ENCODE data around the gene ABCC1. TPM values are rescaled to one million over a fixed set of nuclear protein-coding genes. Genes with fewer than 3 reads are reported as not detected.

The ABCC1 gene
- 17.0 TPM for total RNA-seq
- long read RNA-seq, full-length matches to known transcripts, result 6 of 24 reads
- long read RNA-seq, partial matches to known transcripts, result 16 of 24 reads
- long read RNA-seq, other reads (novel, unspliced or antisense), result 2 of 24 reads

DNA sequence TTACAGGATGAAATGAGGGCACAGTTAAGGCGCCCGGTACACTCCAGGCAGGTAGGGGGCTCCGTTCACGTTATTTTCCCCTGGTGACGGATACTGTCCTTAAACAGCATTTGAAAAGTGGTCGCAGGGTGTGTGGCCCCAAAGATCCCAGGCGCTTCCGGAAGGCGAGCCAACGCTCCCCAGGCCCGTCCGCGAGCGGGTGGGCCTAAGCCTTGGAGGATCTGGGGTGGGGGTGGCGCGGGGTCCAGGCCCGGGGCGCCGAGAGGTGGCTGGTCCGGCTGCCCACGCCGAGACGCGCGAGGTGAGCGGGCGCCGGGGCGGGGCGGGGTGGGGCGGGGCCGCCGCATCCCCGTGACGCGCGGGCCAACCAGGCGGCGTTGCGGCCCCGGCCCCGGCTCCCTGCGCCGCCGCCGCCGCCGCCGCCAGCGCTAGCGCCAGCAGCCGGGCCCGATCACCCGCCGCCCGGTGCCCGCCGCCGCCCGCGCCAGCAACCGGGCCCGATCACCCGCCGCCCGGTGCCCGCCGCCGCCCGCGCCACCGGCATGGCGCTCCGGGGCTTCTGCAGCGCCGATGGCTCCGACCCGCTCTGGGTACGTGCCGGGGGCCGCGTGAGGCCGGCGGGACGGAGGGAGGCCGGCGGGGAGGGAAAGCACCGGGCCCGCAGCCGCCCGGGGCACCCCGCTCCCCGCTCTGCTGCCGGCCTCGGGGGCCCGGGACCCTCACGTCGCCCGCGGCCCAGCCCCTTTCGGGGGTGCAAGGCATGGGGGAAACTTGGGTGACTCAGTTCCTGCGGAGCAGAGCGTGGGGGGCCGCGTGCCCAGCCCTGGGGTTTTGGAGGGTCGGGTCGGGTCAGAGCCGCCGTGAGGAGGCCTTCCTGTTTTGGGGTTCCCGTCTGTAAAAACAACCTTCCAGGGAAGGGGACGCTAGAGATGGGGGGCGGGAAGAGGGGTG, at the start of gene ABCC1:
Gene ABCC1, plus strand, starts transcription at position 407 of the 951 bp plus-strand sequence. Its CDS starts 136 bp downstream, at position 543.
- Histone ChIP-seq H3K4me3 (peak within 1 kb of the TSS; percentile 86), H3K36me3 (no peaks in the 10 kb centered on the region), H3K4me1 (peaks cover 44% of the 10 kb centered on the region), H3K9me3 (replicated peaks) (no peaks in the 10 kb centered on the region), H3K27ac (replicated peaks) (peak within 1 kb of the TSS; percentile 85), H3K27me3 (ENCODE audit: low read depth) (no peaks in the 10 kb centered on the region)
- TF ChIP-seq, protein P1, sequence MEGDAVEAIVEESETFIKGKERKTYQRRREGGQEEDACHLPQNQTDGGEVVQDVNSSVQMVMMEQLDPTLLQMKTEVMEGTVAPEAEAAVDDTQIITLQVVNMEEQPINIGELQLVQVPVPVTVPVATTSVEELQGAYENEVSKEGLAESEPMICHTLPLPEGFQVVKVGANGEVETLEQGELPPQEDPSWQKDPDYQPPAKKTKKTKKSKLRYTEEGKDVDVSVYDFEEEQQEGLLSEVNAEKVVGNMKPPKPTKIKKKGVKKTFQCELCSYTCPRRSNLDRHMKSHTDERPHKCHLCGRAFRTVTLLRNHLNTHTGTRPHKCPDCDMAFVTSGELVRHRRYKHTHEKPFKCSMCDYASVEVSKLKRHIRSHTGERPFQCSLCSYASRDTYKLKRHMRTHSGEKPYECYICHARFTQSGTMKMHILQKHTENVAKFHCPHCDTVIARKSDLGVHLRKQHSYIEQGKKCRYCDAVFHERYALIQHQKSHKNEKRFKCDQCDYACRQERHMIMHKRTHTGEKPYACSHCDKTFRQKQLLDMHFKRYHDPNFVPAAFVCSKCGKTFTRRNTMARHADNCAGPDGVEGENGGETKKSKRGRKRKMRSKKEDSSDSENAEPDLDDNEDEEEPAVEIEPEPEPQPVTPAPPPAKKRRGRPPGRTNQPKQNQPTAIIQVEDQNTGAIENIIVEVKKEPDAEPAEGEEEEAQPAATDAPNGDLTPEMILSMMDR (IDR thresholded peaks at IDR 0.05; ENCODE audit: borderline replicate concordance), result no peak
- peak; percentile 55 for DNase-seq
- intact Hi-C loops (cut with micrococcal nuclease), result no loop called here

DNA sequence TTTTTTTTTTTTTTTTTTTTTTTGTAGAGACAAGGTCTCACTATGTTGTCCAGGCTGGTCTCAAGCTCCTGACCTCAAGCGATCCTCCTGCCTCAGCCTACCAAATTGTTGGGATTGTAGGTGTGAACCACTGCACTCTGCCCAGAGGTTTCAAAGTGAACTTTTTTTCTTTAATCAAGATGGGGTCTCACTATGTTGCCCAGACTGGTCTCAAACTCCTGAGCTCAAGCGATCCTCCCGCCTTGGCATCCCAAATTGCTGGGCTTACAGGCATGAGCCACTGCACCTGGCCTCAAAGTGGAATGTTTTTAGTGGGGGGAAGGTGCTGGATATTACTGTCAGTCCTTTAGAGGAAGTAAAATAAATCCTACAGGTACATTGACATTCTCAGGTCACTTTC, 49.1 kb upstream of the ABCC1 start:
- Histone ChIP-seq H3K27ac (replicated peaks) (no peak overlapping the region), H3K4me1 (no peaks in the 10 kb centered on the region), H3K4me3 (no peak overlapping the region), H3K36me3 (no peaks in the 10 kb centered on the region), H3K27me3 (ENCODE audit: low read depth) (no peaks in the 10 kb centered on the region), H3K9me3 (replicated peaks) (no peaks in the 10 kb centered on the region)
- TF ChIP-seq, protein P1 (IDR thresholded peaks at IDR 0.05; ENCODE audit: borderline replicate concordance), result no peak
- no peak for DNase-seq
- intact Hi-C loops (cut with micrococcal nuclease), result no loop called here

DNA sequence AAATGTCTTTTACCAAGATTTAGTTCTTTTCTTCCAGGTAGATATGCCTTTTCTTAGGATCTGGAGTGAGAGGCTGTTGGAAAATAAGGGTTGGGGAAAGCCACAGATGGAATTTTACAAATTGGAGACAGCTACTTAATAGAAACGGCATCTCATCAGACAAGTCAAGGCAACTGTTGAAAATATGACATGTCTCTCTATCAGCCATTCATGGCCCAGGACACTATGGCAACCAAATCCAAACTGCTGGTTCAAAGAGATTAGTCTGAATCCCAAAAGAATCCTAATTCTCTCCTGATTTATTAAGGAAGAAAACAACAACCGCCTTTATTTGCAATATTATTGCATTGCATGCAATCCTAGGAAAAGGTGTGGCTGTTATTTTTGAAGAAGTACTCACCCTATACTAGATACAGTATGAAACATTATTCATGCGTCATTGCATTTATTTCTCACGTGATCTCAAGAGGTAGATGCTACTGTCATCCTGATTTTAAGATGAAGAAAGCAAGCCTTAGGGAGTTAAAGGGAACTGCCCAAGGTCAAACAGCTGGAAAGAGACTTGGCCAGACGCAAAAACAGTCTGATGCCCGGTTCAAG, 48.4 kb upstream of the ABCC1 start:
- Histone ChIP-seq H3K4me3 (no peak overlapping the region), H3K27me3 (ENCODE audit: low read depth) (no peaks in the 10 kb centered on the region), H3K9me3 (replicated peaks) (peaks cover under 1% of the 10 kb centered on the region), H3K4me1 (no peaks in the 10 kb centered on the region), H3K36me3 (no peaks in the 10 kb centered on the region), H3K27ac (replicated peaks) (no peak overlapping the region)
- DNase-seq, result no peak
- intact Hi-C loops (cut with micrococcal nuclease), result no loop called here
- TF ChIP-seq, protein P1 (IDR thresholded peaks at IDR 0.05; ENCODE audit: borderline replicate concordance), result no peak

DNA sequence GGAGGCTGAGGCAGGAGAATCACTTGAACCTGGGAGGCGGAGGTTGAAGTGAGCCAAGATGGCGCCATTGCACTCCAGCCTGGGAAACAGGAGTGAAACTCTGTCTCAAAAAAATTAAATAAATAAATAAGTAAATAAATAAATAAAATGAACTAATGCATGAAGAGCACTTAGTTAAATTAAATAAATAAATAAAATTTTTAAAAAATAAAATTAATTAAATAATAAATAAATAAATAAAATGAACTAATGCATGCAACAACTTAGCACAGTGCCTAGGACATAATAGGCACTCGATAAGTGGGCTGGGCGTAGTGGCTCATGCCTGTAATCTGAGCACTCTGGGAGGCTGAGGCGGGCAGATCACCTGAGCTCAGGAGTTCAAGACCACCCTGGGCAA, 45.5 kb upstream of the ABCC1 start:
- no peak for DNase-seq
- TF ChIP-seq, protein P1 (IDR thresholded peaks at IDR 0.05; ENCODE audit: borderline replicate concordance), result no peak
- H3K27ac ChIP-seq (replicated peaks), result no peak overlapping the region
- no peaks in the 10 kb centered on the region for H3K4me1 ChIP-seq
- H3K4me3 ChIP-seq, result no peak overlapping the region
- peaks cover 10% of the 10 kb centered on the region for H3K9me3 ChIP-seq (replicated peaks)
- H3K36me3 ChIP-seq, result no peaks in the 10 kb centered on the region
- H3K27me3 ChIP-seq (ENCODE audit: low read depth), result no peaks in the 10 kb centered on the region
- intact Hi-C loops (cut with micrococcal nuclease), result no loop called here

DNA sequence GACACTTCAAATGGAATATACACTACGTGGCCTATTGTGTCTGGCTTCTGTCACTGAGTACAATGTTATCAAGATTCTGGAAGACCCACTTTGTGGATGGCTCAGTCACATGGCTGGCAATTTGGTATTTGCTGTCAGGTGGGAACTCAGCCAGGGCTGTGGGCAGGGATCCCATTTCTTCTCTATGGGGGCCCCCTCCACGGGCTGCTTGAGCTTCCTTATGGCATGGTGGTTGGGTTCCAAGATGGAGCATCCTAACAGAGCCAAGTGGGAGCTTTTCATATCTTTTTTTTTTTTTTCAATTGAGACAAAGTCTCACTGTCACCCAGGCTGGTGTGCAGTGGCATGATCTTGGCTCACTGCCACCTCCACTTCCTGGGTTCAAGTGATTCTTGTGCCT, 43.0 kb upstream of the ABCC1 start:
- H3K27me3 ChIP-seq (ENCODE audit: low read depth), result no peaks in the 10 kb centered on the region
- no peaks in the 10 kb centered on the region for H3K4me1 ChIP-seq
- H3K4me3 ChIP-seq, result no peak overlapping the region
- H3K9me3 ChIP-seq (replicated peaks), result peaks cover 10% of the 10 kb centered on the region
- intact Hi-C loops (cut with micrococcal nuclease), result no loop called here
- H3K36me3 ChIP-seq, result no peaks in the 10 kb centered on the region
- TF ChIP-seq, protein P1 (IDR thresholded peaks at IDR 0.05; ENCODE audit: borderline replicate concordance), result no peak
- no peak for DNase-seq
- H3K27ac ChIP-seq (replicated peaks), result no peak overlapping the region

Measured in left ventricle myocardium inferior (tissue), 1 donor.